Ovary (tissue), 9 donors: ENCODE results near the gene TRANK1. TPM values are rescaled to one million over a fixed set of nuclear protein-coding genes. Genes with fewer than 3 reads are reported as not detected.

Experiments used
- DNase-seq, 5 donors: peaks; one replicate each; pipeline ENCODE4 v3.0.0-alpha.2; 2019 to 2020
- H3K27ac ChIP-seq, 2 donors: fragments of 200-600 bp; one replicate each; pipeline versions ENCODE4 v1.5.1 to v1.8.0; 2019 to 2022
- H3K27me3 ChIP-seq: fragments of 200-600 bp; one replicate; pipeline ENCODE4 v1.8.0; 2022
- H3K36me3 ChIP-seq: fragments of 200-600 bp; sonication (generic); one replicate; pipeline ENCODE4 v1.5.1; 2019
- H3K4me1 ChIP-seq: one replicate; pipeline ENCODE4 v1.8.1; 2013; ENCODE audit warnings: mild to moderate bottlenecking, moderate library complexity; ENCODE audit not compliant: insufficient read depth
- H3K4me3 ChIP-seq: fragments of 200-600 bp; sonication (generic); one replicate; pipeline ENCODE4 v1.5.1; 2017
- H3K9me3 ChIP-seq, 2 donors: fragments of 200-600 bp in 1 of 2; sonication (generic) in 1 of 2; one replicate each; pipeline versions ENCODE4 v1.5.1 to v1.8.1; 2013 to 2019; ENCODE audit warnings: mild to moderate bottlenecking in 1 of 2, moderate library complexity in 1 of 2
- CTCF ChIP-seq, 3 donors: fragments of 450-650 bp in 2 of 3; fragments of 200-600 bp in 1 of 3; IDR thresholded peaks; one replicate each; pipeline versions ENCODE4 v1.5.1 to v1.8.0; 2016 to 2022; ENCODE audit warnings: antibody characterized with exemption in 3 of 3, mild to moderate bottlenecking in 1 of 3
- EP300 ChIP-seq: sonication (generic); formaldehyde crosslinking; IDR thresholded peaks from one replicate; pipeline ENCODE4 v1.6.1; 2017; ENCODE audit warnings: antibody characterized with exemption
- POLR2A ChIP-seq: fragments of 450-650 bp; IDR thresholded peaks from one replicate; pipeline ENCODE4 v1.6.1; 2017; ENCODE audit warnings: antibody characterized with exemption, mild to moderate bottlenecking, moderate library complexity
- WGBS, 3 donors: extraction: QIAGEN DNeasy Blood & Tissue Kit in 1 of 3; methylation state at CpG; one replicate each; pipeline versions ENCODE4 v1.1.5 to v1.1.7; 2013 to 2017; 5-methylcytosine and 5-hydroxymethylcytosine counted together
- intact Hi-C, 4 donors: fragments of 100-400 bp; cut with DNase I; formaldehyde crosslinking; loops; one replicate each; pipeline versions ENCODE4 v1.11.0 to v1.15.1; 2022 to 2023
- polyA plus RNA-seq, 2 donors: library from polyadenylated mRNA; stranded (reverse); fragments of 200-250 nt in 1 of 2; fragments of 350-450 nt in 1 of 2; fragmentation: Illumina TruSeq in 1 of 2; extraction: RNeasy Lipid Tissue Mini Kit (QIAGEN cat#74804) in 1 of 2; gene quantifications; one replicate each; pipeline ENCODE4 v1.2.3, GENCODE V29; 2013 to 2014
- total RNA-seq, 7 donors: library from RNA; depleted of rRNA in 2 of 7; stranded (reverse); fragments of >200 nt in 2 of 7; fragmentation: NEBNext Ultra II Directional in 3 of 7; extraction: Animal tissue kit (Norgen Biotek cat#: 25700) in 3 of 7; gene quantifications; one replicate each; pipeline versions ENCODE4 v1.1.0 to v1.2.4, GENCODE V29; 2016 to 2023
- donor health status: DM: no; HTN: no; CAD: no; lungs with moderate emphysema.
- donor health status: DM: no; HTN: no; CAD: no.
- donor health status: Bipolar disorder and iron deficiency.
- donor health status: DM: yes; HTN: yes; CAD: no.
- donor health status: DM: no; HTN: no; CAD: no.
- donor health status: DM: yes; HTN: yes; CAD: no.

TRANK1 gene
- total and polyA plus RNA-seq, 9 donors = 10.7 to 42.4 (median 24.6) TPM

GRCh38 chr3:36875397-36875796 lies 69.5 kb downstream of the TRANK1 start:
- Histone ChIP-seq H3K27me3 (no peaks in the 10 kb centered on the region), H3K4me1 (no peaks in the 10 kb centered on the region), H3K27ac (no peak overlapping the region), H3K9me3 (no peaks in the 10 kb centered on the region), H3K36me3 (no peaks in the 10 kb centered on the region), H3K4me3 (no peak overlapping the region)
- intact Hi-C loops = no loop called here
- 91 to 92% (median 91%) methylated on average over 3 of the region's 3 CpGs for WGBS, 3 donors
- no peak for DNase-seq
- TF ChIP-seq POLR2A (no peak), EP300 (no peak), CTCF (IDR thresholded peaks at IDR 0.05) (no peak)

- 81 to 91% (median 91%) methylated on average over 2 of the region's 2 CpGs for WGBS, 3 donors
- Histone ChIP-seq H3K27me3 (no peaks in the 10 kb centered on the region), H3K4me3 (no peak overlapping the region), H3K36me3 (no peaks in the 10 kb centered on the region), H3K9me3 (no peaks in the 10 kb centered on the region), H3K27ac (no peak overlapping the region), H3K4me1 (no peaks in the 10 kb centered on the region)
- intact Hi-C loops = no loop called here
- DNase-seq = no peak
- TF ChIP-seq CTCF (IDR thresholded peaks at IDR 0.05) (no peak), EP300 (no peak), POLR2A (no peak)
These were observed 70.4 kb downstream of the TRANK1 start for GRCh38 chr3:36874424-36874823.

GRCh38 chr3:36871379-36872126 lies 73.3 kb downstream of the TRANK1 start:
- Histone ChIP-seq H3K36me3 (no peaks in the 10 kb centered on the region), H3K4me3 (no peak overlapping the region), H3K27me3 (no peaks in the 10 kb centered on the region), H3K4me1 (peaks cover 1% of the 10 kb centered on the region), H3K9me3 (no peaks in the 10 kb centered on the region), H3K27ac (no peak overlapping the region)
- TF ChIP-seq CTCF (IDR thresholded peaks at IDR 0.05) = no peak
- TF ChIP-seq POLR2A = no peak
- TF ChIP-seq EP300 = no peak
- whole genome bisulfite sequencing, 3 donors = 82 to 85% (median 83%) methylated on average over 2 of the region's 2 CpGs
- DNase-seq = no peak
- intact Hi-C loops = no loop called here

- Histone ChIP-seq H3K27ac (no peak overlapping the region), H3K4me1 (peaks cover 1% of the 10 kb centered on the region), H3K9me3 (no peaks in the 10 kb centered on the region), H3K27me3 (no peaks in the 10 kb centered on the region), H3K4me3 (no peak overlapping the region), H3K36me3 (no peaks in the 10 kb centered on the region)
- intact Hi-C loops = loop anchor here in 3 of 4 donors (5.0 to 10.0 kb wide), 3 partner anchors 124 to 142 kb away; no protein-coding TSS in a partner anchor
- peak in 4 of 5 donors; percentile 22 to 58 (median 42) for DNase-seq
- 9 to 26% (median 18%) methylated on average over 2 of the region's 2 CpGs for WGBS, 3 donors
- TF ChIP-seq EP300 (no peak), POLR2A (no peak), CTCF (IDR thresholded peaks at IDR 0.05) (peak in 2 of 3 donors; percentile 51 to 57)
These were observed 76.0 kb downstream of the TRANK1 start for GRCh38 chr3:36868614-36869436.
